ENCODE results near the gene PKHD1.

The PKHD1 gene

DNA sequence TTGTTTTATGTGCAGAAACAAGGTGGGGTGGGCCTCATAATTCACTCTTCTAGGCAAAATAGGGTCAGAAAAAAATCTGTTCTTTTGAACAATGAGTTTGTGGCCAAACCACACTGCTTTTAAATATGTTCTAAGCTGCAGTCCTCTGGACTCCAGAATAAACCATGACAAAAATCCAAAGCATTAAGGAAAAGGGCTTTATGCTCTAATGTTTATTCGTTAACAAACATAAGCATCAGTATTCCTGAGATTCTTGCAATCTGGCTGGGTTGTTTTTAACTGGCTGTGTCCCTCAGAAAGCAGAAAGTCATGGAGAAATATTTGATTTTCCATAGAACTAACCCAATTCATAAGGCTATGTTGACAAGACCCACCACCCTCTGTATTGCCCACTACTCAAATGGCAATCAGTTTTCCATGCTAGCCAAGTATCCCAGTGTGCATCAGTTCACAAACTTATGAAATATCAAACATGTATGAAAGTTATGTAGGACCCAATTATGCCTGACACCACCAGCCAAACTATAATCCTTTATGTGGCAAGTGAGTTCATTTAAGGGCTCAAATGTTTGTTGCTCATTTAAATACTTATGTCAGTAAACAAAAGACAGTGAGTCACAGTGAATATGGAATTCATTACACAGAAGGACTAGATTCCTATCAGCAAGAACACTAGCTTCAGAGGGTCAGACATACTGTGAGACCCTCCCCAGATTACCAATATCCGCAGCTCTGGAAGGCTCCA lies 45.1 kb downstream of the PKHD1 start:
- TF ChIP-seq BACH2 (CRISPR knock-in tag; IDR thresholded peaks at IDR 0.05; ENCODE audit: borderline replicate concordance) (no peak), RARB (CRISPR knock-in tag; IDR thresholded peaks at IDR 0.05) (no peak), ISL1 (CRISPR knock-in tag; IDR thresholded peaks at IDR 0.05) (no peak), ZFP30 (CRISPR knock-in tag; IDR thresholded peaks at IDR 0.05) (no peak), ZFP3 (CRISPR knock-in tag; IDR thresholded peaks at IDR 0.05) (no peak), ESRRG (CRISPR knock-in tag; IDR thresholded peaks at IDR 0.05) (no peak), OSR1 (CRISPR knock-in tag; IDR thresholded peaks at IDR 0.05) (no peak), ZNF565 (CRISPR knock-in tag; conservative IDR thresholded peaks at IDR 0.05; ENCODE audit: low read depth) (no peak), ZNF8 (CRISPR knock-in tag; IDR thresholded peaks at IDR 0.05) (no peak)
- TF ChIP-seq, protein P1, sequence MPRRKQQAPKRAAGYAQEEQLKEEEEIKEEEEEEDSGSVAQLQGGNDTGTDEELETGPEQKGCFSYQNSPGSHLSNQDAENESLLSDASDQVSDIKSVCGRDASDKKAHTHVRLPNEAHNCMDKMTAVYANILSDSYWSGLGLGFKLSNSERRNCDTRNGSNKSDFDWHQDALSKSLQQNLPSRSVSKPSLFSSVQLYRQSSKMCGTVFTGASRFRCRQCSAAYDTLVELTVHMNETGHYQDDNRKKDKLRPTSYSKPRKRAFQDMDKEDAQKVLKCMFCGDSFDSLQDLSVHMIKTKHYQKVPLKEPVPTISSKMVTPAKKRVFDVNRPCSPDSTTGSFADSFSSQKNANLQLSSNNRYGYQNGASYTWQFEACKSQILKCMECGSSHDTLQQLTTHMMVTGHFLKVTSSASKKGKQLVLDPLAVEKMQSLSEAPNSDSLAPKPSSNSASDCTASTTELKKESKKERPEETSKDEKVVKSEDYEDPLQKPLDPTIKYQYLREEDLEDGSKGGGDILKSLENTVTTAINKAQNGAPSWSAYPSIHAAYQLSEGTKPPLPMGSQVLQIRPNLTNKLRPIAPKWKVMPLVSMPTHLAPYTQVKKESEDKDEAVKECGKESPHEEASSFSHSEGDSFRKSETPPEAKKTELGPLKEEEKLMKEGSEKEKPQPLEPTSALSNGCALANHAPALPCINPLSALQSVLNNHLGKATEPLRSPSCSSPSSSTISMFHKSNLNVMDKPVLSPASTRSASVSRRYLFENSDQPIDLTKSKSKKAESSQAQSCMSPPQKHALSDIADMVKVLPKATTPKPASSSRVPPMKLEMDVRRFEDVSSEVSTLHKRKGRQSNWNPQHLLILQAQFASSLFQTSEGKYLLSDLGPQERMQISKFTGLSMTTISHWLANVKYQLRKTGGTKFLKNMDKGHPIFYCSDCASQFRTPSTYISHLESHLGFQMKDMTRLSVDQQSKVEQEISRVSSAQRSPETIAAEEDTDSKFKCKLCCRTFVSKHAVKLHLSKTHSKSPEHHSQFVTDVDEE (CRISPR knock-in tag; IDR thresholded peaks at IDR 0.05): no peak
- TF ChIP-seq, protein P2, sequence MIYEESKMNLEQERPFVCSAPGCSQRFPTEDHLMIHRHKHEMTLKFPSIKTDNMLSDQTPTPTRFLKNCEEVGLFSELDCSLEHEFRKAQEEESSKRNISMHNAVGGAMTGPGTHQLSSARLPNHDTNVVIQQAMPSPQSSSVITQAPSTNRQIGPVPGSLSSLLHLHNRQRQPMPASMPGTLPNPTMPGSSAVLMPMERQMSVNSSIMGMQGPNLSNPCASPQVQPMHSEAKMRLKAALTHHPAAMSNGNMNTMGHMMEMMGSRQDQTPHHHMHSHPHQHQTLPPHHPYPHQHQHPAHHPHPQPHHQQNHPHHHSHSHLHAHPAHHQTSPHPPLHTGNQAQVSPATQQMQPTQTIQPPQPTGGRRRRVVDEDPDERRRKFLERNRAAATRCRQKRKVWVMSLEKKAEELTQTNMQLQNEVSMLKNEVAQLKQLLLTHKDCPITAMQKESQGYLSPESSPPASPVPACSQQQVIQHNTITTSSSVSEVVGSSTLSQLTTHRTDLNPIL (CRISPR knock-in tag; IDR thresholded peaks at IDR 0.05; ENCODE audit: low read depth): no peak
- ATAC-seq: no peak

DNA sequence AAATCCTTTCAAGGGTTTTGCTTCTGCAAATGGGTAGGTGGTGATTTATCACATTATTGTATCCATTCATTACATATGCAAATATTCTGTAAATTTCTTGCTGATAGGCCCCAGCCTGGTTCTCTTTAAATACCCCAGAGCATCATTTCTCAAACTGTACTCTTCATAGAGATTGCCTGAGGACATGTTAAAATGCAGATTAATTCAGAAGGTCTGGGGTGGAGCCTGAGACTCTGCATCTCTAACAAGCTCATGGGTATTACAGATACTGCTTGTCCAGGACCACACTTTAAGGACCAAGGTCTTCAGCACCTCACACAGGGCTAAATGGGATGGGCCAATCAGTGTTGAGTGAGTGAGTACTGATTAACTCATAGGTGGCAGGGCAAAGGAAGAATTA lies 46.3 kb downstream of the PKHD1 start:
- TF ChIP-seq TOX (CRISPR knock-in tag; IDR thresholded peaks at IDR 0.05; ENCODE audit: borderline replicate concordance) (no peak), OSR1 (CRISPR knock-in tag; IDR thresholded peaks at IDR 0.05) (no peak), SNAI2 (CRISPR knock-in tag; IDR thresholded peaks at IDR 0.05) (no peak)
- no peak for ATAC-seq

DNA sequence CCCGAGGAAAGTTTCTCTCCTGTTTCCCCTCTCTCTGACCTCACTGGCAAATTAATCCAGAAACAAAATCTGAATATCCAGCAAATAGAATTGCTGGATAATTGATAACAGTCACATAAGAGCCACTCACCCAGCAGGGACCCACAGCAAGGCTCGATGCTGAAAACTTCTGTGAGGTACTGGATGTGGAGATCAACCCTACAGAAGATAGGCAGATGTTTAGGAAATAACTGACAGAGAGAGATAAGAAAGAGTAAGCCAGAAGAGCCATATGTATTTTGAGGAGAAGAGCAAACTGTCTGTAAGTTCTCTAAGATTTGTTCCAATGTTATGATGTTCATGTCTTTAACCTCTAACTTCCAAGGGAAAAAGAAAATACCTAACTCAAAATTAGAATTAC lies 59.7 kb downstream of the PKHD1 start:
- no peak for TF ChIP-seq TCF4 (CRISPR knock-in tag; IDR thresholded peaks at IDR 0.05; ENCODE audit: borderline replicate concordance)
- TF ChIP-seq OSR1 (CRISPR knock-in tag; IDR thresholded peaks at IDR 0.05): no peak
- TF ChIP-seq CSDC2 (CRISPR knock-in tag; IDR thresholded peaks at IDR 0.05): no peak
- no peak for TF ChIP-seq ISL1 (CRISPR knock-in tag; IDR thresholded peaks at IDR 0.05)
- TF ChIP-seq ZNF565 (CRISPR knock-in tag; conservative IDR thresholded peaks at IDR 0.05; ENCODE audit: low read depth): no peak
- TF ChIP-seq ESRRG (CRISPR knock-in tag; IDR thresholded peaks at IDR 0.05): no peak
- TF ChIP-seq SNAI2 (CRISPR knock-in tag; IDR thresholded peaks at IDR 0.05): no peak
- TF ChIP-seq, protein P3, sequence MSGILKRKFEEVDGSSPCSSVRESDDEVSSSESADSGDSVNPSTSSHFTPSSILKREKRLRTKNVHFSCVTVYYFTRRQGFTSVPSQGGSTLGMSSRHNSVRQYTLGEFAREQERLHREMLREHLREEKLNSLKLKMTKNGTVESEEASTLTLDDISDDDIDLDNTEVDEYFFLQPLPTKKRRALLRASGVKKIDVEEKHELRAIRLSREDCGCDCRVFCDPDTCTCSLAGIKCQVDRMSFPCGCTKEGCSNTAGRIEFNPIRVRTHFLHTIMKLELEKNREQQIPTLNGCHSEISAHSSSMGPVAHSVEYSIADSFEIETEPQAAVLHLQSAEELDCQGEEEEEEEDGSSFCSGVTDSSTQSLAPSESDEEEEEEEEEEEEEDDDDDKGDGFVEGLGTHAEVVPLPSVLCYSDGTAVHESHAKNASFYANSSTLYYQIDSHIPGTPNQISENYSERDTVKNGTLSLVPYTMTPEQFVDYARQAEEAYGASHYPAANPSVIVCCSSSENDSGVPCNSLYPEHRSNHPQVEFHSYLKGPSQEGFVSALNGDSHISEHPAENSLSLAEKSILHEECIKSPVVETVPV (CRISPR knock-in tag; IDR thresholded peaks at IDR 0.05): no peak
- no peak for ATAC-seq

DNA sequence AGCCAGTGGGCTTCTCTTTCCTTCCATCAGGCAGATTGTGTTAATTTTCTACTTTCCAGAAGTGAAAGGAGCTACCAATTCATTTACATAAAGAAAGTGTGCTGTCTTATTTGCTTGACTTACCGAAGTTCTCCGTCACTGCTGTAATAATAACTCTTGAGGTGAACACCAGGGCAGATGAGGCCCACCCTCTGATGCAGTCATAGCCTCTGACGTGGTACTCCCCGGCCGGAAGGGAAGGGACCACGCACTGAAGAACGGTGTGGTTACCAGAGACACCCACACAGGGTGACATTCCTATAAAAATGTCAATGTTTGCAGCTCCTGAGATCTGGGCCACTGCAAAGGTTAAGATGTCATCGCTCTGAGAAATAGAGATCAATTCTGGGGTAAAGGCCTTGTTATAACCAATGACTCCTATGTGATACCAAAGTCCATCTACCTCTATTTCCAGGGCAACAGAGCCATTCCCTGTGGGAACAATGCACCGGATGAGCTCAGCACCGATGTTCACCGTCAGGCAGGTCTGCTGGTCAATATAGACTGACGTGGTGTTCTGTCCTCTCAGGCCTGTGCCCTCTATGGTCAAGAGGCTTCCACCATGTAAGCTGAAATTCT lies 62.9 kb downstream of the PKHD1 start:
- no peak for ATAC-seq
- TF ChIP-seq TCF4 (CRISPR knock-in tag; IDR thresholded peaks at IDR 0.05; ENCODE audit: borderline replicate concordance): no peak
- TF ChIP-seq ISL1 (CRISPR knock-in tag; IDR thresholded peaks at IDR 0.05): no peak
- no peak for TF ChIP-seq RARB (CRISPR knock-in tag; IDR thresholded peaks at IDR 0.05)
- TF ChIP-seq ZC3H10 (CRISPR knock-in tag; IDR thresholded peaks at IDR 0.05): no peak
- TF ChIP-seq, protein P4, sequence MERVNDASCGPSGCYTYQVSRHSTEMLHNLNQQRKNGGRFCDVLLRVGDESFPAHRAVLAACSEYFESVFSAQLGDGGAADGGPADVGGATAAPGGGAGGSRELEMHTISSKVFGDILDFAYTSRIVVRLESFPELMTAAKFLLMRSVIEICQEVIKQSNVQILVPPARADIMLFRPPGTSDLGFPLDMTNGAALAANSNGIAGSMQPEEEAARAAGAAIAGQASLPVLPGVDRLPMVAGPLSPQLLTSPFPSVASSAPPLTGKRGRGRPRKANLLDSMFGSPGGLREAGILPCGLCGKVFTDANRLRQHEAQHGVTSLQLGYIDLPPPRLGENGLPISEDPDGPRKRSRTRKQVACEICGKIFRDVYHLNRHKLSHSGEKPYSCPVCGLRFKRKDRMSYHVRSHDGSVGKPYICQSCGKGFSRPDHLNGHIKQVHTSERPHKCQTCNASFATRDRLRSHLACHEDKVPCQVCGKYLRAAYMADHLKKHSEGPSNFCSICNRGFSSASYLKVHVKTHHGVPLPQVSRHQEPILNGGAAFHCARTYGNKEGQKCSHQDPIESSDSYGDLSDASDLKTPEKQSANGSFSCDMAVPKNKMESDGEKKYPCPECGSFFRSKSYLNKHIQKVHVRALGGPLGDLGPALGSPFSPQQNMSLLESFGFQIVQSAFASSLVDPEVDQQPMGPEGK (CRISPR knock-in tag; IDR thresholded peaks at IDR 0.05; ENCODE audit: borderline replicate concordance): no peak
- TF ChIP-seq, protein P5, sequence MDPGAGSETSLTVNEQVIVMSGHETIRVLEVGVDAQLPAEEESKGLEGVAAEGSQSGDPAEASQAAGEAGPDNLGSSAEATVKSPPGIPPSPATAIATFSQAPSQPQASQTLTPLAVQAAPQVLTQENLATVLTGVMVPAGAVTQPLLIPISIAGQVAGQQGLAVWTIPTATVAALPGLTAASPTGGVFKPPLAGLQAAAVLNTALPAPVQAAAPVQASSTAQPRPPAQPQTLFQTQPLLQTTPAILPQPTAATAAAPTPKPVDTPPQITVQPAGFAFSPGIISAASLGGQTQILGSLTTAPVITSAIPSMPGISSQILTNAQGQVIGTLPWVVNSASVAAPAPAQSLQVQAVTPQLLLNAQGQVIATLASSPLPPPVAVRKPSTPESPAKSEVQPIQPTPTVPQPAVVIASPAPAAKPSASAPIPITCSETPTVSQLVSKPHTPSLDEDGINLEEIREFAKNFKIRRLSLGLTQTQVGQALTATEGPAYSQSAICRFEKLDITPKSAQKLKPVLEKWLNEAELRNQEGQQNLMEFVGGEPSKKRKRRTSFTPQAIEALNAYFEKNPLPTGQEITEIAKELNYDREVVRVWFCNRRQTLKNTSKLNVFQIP (CRISPR knock-in tag; IDR thresholded peaks at IDR 0.05; ENCODE audit: borderline replicate concordance, low read depth): no peak
- TF ChIP-seq, protein P2 (CRISPR knock-in tag; IDR thresholded peaks at IDR 0.05; ENCODE audit: low read depth): no peak
- TF ChIP-seq, protein P1 (CRISPR knock-in tag; IDR thresholded peaks at IDR 0.05): no peak
- no peak for TF ChIP-seq PPARA (CRISPR knock-in tag; IDR thresholded peaks at IDR 0.05; ENCODE audit: borderline replicate concordance)
- no peak for TF ChIP-seq ZNF8 (CRISPR knock-in tag; IDR thresholded peaks at IDR 0.05)
- no peak for TF ChIP-seq TOX (CRISPR knock-in tag; IDR thresholded peaks at IDR 0.05; ENCODE audit: borderline replicate concordance)
- no peak for TF ChIP-seq OSR1 (CRISPR knock-in tag; IDR thresholded peaks at IDR 0.05)
- TF ChIP-seq SNAI2 (CRISPR knock-in tag; IDR thresholded peaks at IDR 0.05): no peak
- TF ChIP-seq ZNF565 (CRISPR knock-in tag; conservative IDR thresholded peaks at IDR 0.05; ENCODE audit: low read depth): no peak
